Measurements from ENCODE around the gene PMEL. TPM values are rescaled to one million over a fixed set of nuclear protein-coding genes. Genes with fewer than 3 reads are reported as not detected.

The PMEL gene
- polyA plus RNA-seq, 1 of the 3 experiments (the other 2 are of a cell fraction): 1.8 TPM

- POLR2A ChIA-PET: interaction anchor here (1.1 to 2.2 kb wide), 4 partner anchors 11 to 108 kb away, joined by 4 to 11 read pairs (median 5); partner anchors contain the start of gene PA2G4
- Histone ChIP-seq H3F3A (replicated peaks; ENCODE audit: insufficient read depth) (peaks cover 26% of the 10 kb centered on the region), H3K4me2 (peak overlapping the region; percentile 99), H3K4me3 (ENCODE audit: low read depth in 2 of 2, low read length in 1 of 2) (peak overlapping the region; percentile 85 to 97), H3K9me2 (no peaks in the 10 kb centered on the region), H3K4me1 (ENCODE audit: control insufficient read depth in 1 of 2, insufficient read depth in 2 of 2, low read depth in 1 of 2, low read length in 1 of 2) (peaks cover 0 to 3% of the 10 kb centered on the region in 2 experiments; a peak in 1 of 4 replicates), H3K9me3 (no peaks in the 10 kb centered on the region), H3K79me2 (ENCODE audit: insufficient read depth) (peaks cover 9% of the 10 kb centered on the region; the same call in 1 of the 2 replicates), H3K27ac (ENCODE audit: low read depth in 2 of 2, low read length in 1 of 2) (peak overlapping the region; percentile 70 to 85), H3K36me3 (replicated peaks in 1 of 2; ENCODE audit: control insufficient read depth in 1 of 2, insufficient read depth in 2 of 2, low read length in 1 of 2) (peaks cover 13 to 32% of the 10 kb centered on the region in 2 experiments), H4K20me1 (ENCODE audit: insufficient read depth) (no peaks in the 10 kb centered on the region), H3K9ac (peak overlapping the region; percentile 81; the same call in 1 of the 2 replicates), H3K27me3 (ENCODE audit: insufficient read depth) (no peaks in the 10 kb centered on the region), H2AFZ (ENCODE audit: low read depth) (peak overlapping the region; percentile 90)
- 24% methylated on average over 14 of the region's 14 CpGs for WGBS (ENCODE audit: low lambda C conversion rate)
- TF ChIP-seq ZBTB33 (IDR thresholded peaks at IDR 0.05; ENCODE audit: borderline replicate concordance, low read depth) (no peak), TAF1 (IDR thresholded peaks at IDR 0.05; ENCODE audit: borderline replicate concordance, low read depth, low read length) (no peak), FOSL2 (IDR thresholded peaks at IDR 0.05; ENCODE audit: borderline replicate concordance, low read depth) (no peak), FOXM1 (IDR thresholded peaks at IDR 0.05; ENCODE audit: low read depth) (no peak), SIN3A (IDR thresholded peaks at IDR 0.05; ENCODE audit: borderline replicate concordance, low read depth, low read length) (no peak), SMC3 (IDR thresholded peaks at IDR 0.05; ENCODE audit: low read depth, low read length) (peak; percentile 56), POLR2AphosphoS5 (IDR thresholded peaks at IDR 0.05; ENCODE audit: low read depth, low read length) (0 out of 2 replicates have a peak, but pooled peaks have one; percentile 14), RAD21 (IDR thresholded peaks at IDR 0.05; ENCODE audit: low read length) (peak; percentile 86), JUND (IDR thresholded peaks at IDR 0.05) (no peak), CTCF (IDR thresholded peaks at IDR 0.05) (peak; percentile 93), RFX5 (IDR thresholded peaks at IDR 0.05; ENCODE audit: low read length) (peak; percentile 39; the same call in 1 of the 2 replicates), IRF3 (IDR thresholded peaks at IDR 0.05; ENCODE audit: low read depth, low read length) (no peak)
- CTCF ChIA-PET: interaction anchor here (0.6 to 10.8 kb wide), 36 partner anchors 8 to 317 kb away, joined by 3 to 183 read pairs (median 4); partner anchors contain the start of genes IKZF4, RAB5B, RPL41 and ZC3H10
- DNase-seq: peak; percentile 70
Observed at GRCh38 chr12:55996201-55996714, 30.4 kb upstream of the PMEL start.

Data from SK-N-SH (cell line).